SK-N-MC (cell line): ENCODE results near the gene IGSF23.

Experiments
- EZH2 ChIP-seq: fragments of 200-600 bp; sonication (generic); IDR thresholded peaks from one replicate; pipeline ENCODE4 v1.6.1; 2017; ENCODE audit warnings: antibody characterized with exemption
- POLR2AphosphoS5 ChIP-seq: IDR thresholded peaks from 2 replicates; pipeline ENCODE4 v1.6.1; 2012; ENCODE audit warnings: mild to moderate bottlenecking, low read depth, low read length, borderline replicate concordance

DNA sequence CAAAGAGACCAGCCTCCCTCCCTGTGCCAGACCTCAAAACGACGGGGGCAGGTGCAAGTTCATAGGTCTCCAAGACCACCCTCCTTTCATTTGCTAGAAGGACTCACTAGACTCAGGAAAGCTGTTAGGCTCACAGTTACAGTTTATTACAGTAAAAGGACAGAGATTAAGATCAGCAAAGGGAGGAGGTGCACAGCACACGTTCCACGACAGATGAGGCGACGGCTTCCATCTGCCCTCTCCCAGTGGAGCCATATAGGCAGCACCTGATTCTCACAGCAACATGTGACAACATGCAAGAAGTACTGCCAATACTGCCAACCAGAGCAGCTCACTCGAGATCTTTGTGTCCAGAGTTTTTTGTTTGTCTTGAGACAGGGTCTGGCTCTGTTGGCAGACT lies 48.5 kb downstream of the IGSF23 start:
- TF ChIP-seq POLR2AphosphoS5 (no peak), EZH2 (no peak)
